ENCODE results near the gene SVOPL.

SVOPL gene

DNA sequence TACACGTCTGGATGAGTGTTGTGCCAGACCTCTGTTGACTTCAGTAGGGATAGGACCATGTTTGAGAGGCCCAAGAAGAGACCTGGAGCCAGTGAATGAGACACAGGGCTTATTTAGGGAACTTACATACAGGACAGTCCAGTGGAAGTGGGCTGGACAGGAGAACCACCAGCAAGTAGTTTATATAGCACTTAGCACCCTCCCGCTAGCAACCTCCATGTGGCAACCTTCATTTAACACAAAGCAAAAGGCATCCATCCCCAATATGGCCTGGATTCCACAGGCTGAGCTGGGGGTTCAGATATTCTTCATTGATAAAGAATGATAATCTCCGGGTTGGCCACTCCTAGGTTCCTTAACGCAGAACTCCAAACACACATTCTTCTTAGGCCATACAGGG lies 147.4 kb downstream of the SVOPL start:
- DNase-seq: no peak

- DNase-seq: no peak
Observed at GRCh38 chr7:138551102-138551501, 150.1 kb downstream of the SVOPL start.

- no peak for DNase-seq
Observed at GRCh38 chr7:138550337-138550736, 150.8 kb downstream of the SVOPL start.

- no peak for DNase-seq
Observed at GRCh38 chr7:138549082-138549481, 152.1 kb downstream of the SVOPL start.

DNA sequence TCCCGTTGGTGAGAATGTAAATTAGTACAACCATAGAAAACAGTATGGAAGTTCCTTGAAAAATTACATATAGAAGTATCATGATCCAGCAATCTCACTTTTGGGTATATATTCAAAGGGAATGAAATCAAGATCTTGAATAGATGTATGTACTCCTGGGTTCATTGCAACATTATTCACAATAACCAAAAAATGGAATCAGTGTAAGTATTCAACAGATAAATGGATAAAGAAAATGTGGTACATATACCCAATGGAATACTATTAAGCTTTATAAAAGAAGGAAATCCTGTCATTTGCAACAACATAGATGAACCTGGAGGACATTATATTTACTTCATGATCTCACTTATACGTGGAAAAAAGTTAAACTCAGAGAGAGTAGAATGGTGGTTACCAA lies 154.3 kb downstream of the SVOPL start:
- no peak for DNase-seq

DNA sequence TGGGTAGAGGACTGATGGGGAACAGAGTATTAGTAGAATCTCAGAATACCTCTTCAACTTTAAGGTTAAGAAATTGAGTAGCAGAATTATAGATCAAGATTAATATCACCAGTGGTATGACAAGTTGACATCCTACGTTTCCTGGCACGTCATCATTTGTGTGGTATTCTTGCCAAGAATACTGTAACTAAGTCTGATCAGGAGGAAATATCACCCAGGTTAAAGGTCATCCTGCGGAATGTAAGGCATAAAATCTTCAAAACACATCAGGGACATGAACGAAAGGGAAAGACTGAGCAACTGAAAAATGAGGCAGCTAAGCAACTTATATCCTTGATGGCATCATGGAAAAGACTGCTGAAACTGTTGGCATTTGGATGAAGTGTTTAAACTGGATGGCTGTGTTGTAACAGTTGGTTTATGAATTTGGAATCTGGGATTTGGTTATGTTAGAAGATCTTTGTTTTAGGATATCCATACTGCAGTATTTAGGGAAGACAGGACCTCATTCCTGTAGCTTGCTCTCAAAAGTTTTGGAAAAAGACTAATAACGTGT lies 155.0 kb downstream of the SVOPL start:
- DNase-seq: no peak

GRCh38 chr7:138545123-138545522 lies 156.0 kb downstream of the SVOPL start:
- no peak for DNase-seq

Data from SW 1271 (cell line).